C4-2B (cell line): ENCODE results near the gene NRG3.
"Not testable (repeated sequence)": the region's sequence is repeated elsewhere in the genome, so short reads cannot be mapped to it uniquely, and the experiment has no call there.

Source experiments
- H3K27ac ChIP-seq: fragments of 450-650 bp; 2 replicates; pipeline ENCODE4 v1.5.1; 2017
- CTCF ChIP-seq: fragments of 450-650 bp; conservative IDR thresholded peaks from 2 replicates; pipeline ENCODE4 v1.5.1; 2017; ENCODE audit warnings: mild to moderate bottlenecking
- ZFX ChIP-seq: fragments of 450-650 bp; IDR thresholded peaks from 2 replicates; pipeline ENCODE4 v1.6.1; 2017

NRG3 gene

GRCh38 chr10:82981137-82981723 is 1106.2 kb downstream of the NRG3 start:
- no peak for TF ChIP-seq CTCF
- no peak for TF ChIP-seq ZFX
- no peak overlapping the region for H3K27ac ChIP-seq

- no peak for TF ChIP-seq CTCF
- TF ChIP-seq ZFX, result no peak
- H3K27ac ChIP-seq, result no peak overlapping the region
Observed at GRCh38 chr10:82982110-82982608, 1107.2 kb downstream of the NRG3 start.

- H3K27ac ChIP-seq, result no peak overlapping the region
- TF ChIP-seq CTCF (no peak), ZFX (no peak)
Observed at GRCh38 chr10:82986216-82986615, 1111.2 kb downstream of the NRG3 start.

- not testable (repeated sequence) for H3K27ac ChIP-seq
Observed at GRCh38 chr10:83006479-83006878, 1131.5 kb downstream of the NRG3 start.

GRCh38 chr10:83007510-83007909 is 1132.5 kb downstream of the NRG3 start:
- no peak overlapping the region for H3K27ac ChIP-seq
- TF ChIP-seq CTCF, result no peak

- H3K27ac ChIP-seq, result no peak overlapping the region
Observed at GRCh38 chr10:83012866-83013265, 1137.9 kb downstream of the NRG3 start.

GRCh38 chr10:83017076-83017867 is 1142.3 kb downstream of the NRG3 start:
- no peak overlapping the region for H3K27ac ChIP-seq
- TF ChIP-seq CTCF (no peak), ZFX (no peak)

More at GRCh38 chr10:83012866-83013265, 1137.9 kb downstream of the NRG3 start:
- TF ChIP-seq CTCF (no peak), ZFX (no peak)

- no peak for TF ChIP-seq ZFX
- TF ChIP-seq CTCF, result no peak
- no peak overlapping the region for H3K27ac ChIP-seq
Observed at GRCh38 chr10:83023662-83024061, 1148.7 kb downstream of the NRG3 start.
